ENCODE data around the gene MYLK.

The MYLK gene

GRCh38 chr3:123620343-123620742, 263.8 kb downstream of the MYLK start:
- TF ChIP-seq CTCF (conservative IDR thresholded peaks at IDR 0.05; ENCODE audit: low read depth, low read length) = no peak
- Histone ChIP-seq H2AFZ (ENCODE audit: low read depth) (no peak overlapping the region), H4K20me1 (ENCODE audit: insufficient read depth) (no peaks in the 10 kb centered on the region), H3K79me2 (ENCODE audit: insufficient read depth, low read depth) (no peaks in the 10 kb centered on the region), H3K36me3 (ENCODE audit: insufficient read depth) (no peaks in the 10 kb centered on the region), H3K27ac (no peak overlapping the region), H3K4me3 (IDR thresholded peaks at IDR 0.05; ENCODE audit: insufficient read depth, low read depth, low read length) (no peak overlapping the region), H3K4me1 (ENCODE audit: low read depth, poor library complexity, severe bottlenecking) (peaks cover 19% of the 10 kb centered on the region), H3K9ac (no peak overlapping the region), H3K27me3 (ENCODE audit: insufficient read depth, low read depth) (no peaks in the 10 kb centered on the region), H3K4me2 (no peak overlapping the region)

- Histone ChIP-seq H3K36me3 (ENCODE audit: insufficient read depth) (no peaks in the 10 kb centered on the region), H3K4me2 (no peak overlapping the region), H4K20me1 (ENCODE audit: insufficient read depth) (no peaks in the 10 kb centered on the region), H3K27ac (no peak overlapping the region), H3K4me3 (IDR thresholded peaks at IDR 0.05; ENCODE audit: insufficient read depth, low read depth, low read length) (no peak overlapping the region), H3K9ac (no peak overlapping the region), H2AFZ (ENCODE audit: low read depth) (no peak overlapping the region), H3K79me2 (ENCODE audit: insufficient read depth, low read depth) (no peaks in the 10 kb centered on the region), H3K4me1 (ENCODE audit: low read depth, poor library complexity, severe bottlenecking) (peaks cover 19% of the 10 kb centered on the region), H3K27me3 (ENCODE audit: insufficient read depth, low read depth) (no peaks in the 10 kb centered on the region)
- no peak for TF ChIP-seq CTCF (conservative IDR thresholded peaks at IDR 0.05; ENCODE audit: low read depth, low read length)
These were observed 265.2 kb downstream of the MYLK start for GRCh38 chr3:123618768-123619484.

GRCh38 chr3:123618076-123618708, 265.9 kb downstream of the MYLK start:
- no peaks in the 10 kb centered on the region for H3K36me3 ChIP-seq (ENCODE audit: insufficient read depth)
- no peak for TF ChIP-seq CTCF (conservative IDR thresholded peaks at IDR 0.05; ENCODE audit: low read depth, low read length)
- H3K4me3 ChIP-seq (IDR thresholded peaks at IDR 0.05; ENCODE audit: insufficient read depth, low read depth, low read length) = no peak overlapping the region
- no peak overlapping the region for H3K9ac ChIP-seq
- H3K27ac ChIP-seq = no peak overlapping the region
- no peaks in the 10 kb centered on the region for H3K79me2 ChIP-seq (ENCODE audit: insufficient read depth, low read depth)
- H3K4me1 ChIP-seq (ENCODE audit: low read depth, poor library complexity, severe bottlenecking) = peaks cover 19% of the 10 kb centered on the region
- H2AFZ ChIP-seq (ENCODE audit: low read depth) = no peak overlapping the region
- H3K4me2 ChIP-seq = no peak overlapping the region; the same call in 1 of the 2 replicates
- no peaks in the 10 kb centered on the region for H4K20me1 ChIP-seq (ENCODE audit: insufficient read depth)
- no peaks in the 10 kb centered on the region for H3K27me3 ChIP-seq (ENCODE audit: insufficient read depth, low read depth)

GRCh38 chr3:123616593-123616992, 267.5 kb downstream of the MYLK start:
- Histone ChIP-seq H3K27ac (no peak overlapping the region), H3K79me2 (ENCODE audit: insufficient read depth, low read depth) (no peaks in the 10 kb centered on the region), H3K27me3 (ENCODE audit: insufficient read depth, low read depth) (no peaks in the 10 kb centered on the region), H3K4me1 (ENCODE audit: low read depth, poor library complexity, severe bottlenecking) (peaks cover 19% of the 10 kb centered on the region), H4K20me1 (ENCODE audit: insufficient read depth) (no peaks in the 10 kb centered on the region), H3K36me3 (ENCODE audit: insufficient read depth) (no peaks in the 10 kb centered on the region), H3K4me2 (no peak overlapping the region), H3K9ac (no peak overlapping the region), H3K4me3 (IDR thresholded peaks at IDR 0.05; ENCODE audit: insufficient read depth, low read depth, low read length) (no peak overlapping the region), H2AFZ (ENCODE audit: low read depth) (no peak overlapping the region)
- TF ChIP-seq CTCF (conservative IDR thresholded peaks at IDR 0.05; ENCODE audit: low read depth, low read length) = no peak
